AG04450 (cell line): ENCODE results near the gene SUFU. TPM values are rescaled to one million over a fixed set of nuclear protein-coding genes. Genes with fewer than 3 reads are reported as not detected.

Experiments used
- CTCF ChIA-PET: fragments of 300-600, 350-600 bp; formaldehyde crosslinking; extraction: SDS; loops from one replicate; lab custom pipeline; 2022; ENCODE audit warnings: antibody characterized with exemption, inconsistent platforms; lab: Charles Lee
- POLR2A ChIA-PET: fragments of 350-600 bp; formaldehyde crosslinking; extraction: SDS; loops from one replicate; lab custom pipeline; 2021; ENCODE audit warnings: antibody characterized with exemption, inconsistent platforms; lab: Yijun Ruan, JAX
- DNase-seq: peaks from one replicate; pipeline ENCODE4 v3.0.0-alpha.2; 2011; ENCODE audit warnings: low read depth, low spot score
- H3K27ac ChIP-seq: one replicate; pipeline ENCODE4 v1.5.1; 2012; ENCODE audit warnings: low read depth, low read length, control low read depth
- H3K27me3 ChIP-seq: one replicate; pipeline ENCODE4 v1.6.0; 2012; ENCODE audit warnings: low read length; ENCODE audit not compliant: control insufficient read depth, insufficient read depth
- H3K4me3 ChIP-seq: 2 replicates; pipeline ENCODE4 v1.5.1; 2011; ENCODE audit warnings: mild to moderate bottlenecking, low read depth, low read length, control low read depth
- H3K9me3 ChIP-seq: 2 replicates; pipeline ENCODE4 v1.5.1; 2012; ENCODE audit warnings: low read length; ENCODE audit not compliant: control insufficient read depth, insufficient read depth
- polyA plus RNA-seq: library from polyadenylated mRNA; depleted of rRNA; stranded (reverse); fragments of >200 nt; gene quantifications from 2 replicates; pipeline ENCODE4 v1.2.3, GENCODE V29; 2011
- TF ChIP-seq, protein P1 (sequence below): IDR thresholded peaks from 2 replicates; pipeline ENCODE4 v1.5.1; 2011; ENCODE audit warnings: low read depth, low read length, control low read depth, inconsistent platforms

The SUFU gene
- polyA plus RNA-seq, 1 experiment, result 11.0 TPM

DNA sequence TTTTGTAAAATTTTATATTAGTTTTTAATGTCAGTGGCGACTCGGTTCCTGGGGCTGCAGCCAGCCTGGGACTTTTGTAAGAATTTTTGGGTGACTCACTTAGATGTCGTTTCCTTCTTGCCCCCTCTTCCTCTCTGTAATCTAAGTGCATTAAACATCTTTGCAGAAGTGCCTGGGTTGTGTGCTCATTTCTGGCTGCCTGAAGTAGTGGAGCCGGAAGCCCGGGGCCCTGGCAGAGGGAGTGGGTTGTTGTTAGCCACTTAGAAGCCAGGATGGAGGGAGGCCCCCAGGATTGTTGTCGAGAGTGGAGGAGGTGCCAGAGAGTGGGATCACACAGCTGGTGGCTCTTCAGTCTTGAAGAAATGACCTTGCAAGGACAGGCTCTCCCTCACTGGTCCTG, 129.5 kb downstream of the SUFU start:
- Histone ChIP-seq H3K4me3 (no peak overlapping the region), H3K27ac (peak overlapping the region; percentile 88), H3K9me3 (no peaks in the 10 kb centered on the region; the same call in 1 of the 2 replicates), H3K27me3 (no peaks in the 10 kb centered on the region)
- CTCF ChIA-PET, result no interaction called here
- POLR2A ChIA-PET, result interaction anchor here (1.5 to 2.1 kb wide), 3 partner anchors 9 to 31 kb away, joined by 3 to 5 read pairs (median 4); no protein-coding TSS in a partner anchor
- DNase-seq, result no peak
- TF ChIP-seq, protein P1, sequence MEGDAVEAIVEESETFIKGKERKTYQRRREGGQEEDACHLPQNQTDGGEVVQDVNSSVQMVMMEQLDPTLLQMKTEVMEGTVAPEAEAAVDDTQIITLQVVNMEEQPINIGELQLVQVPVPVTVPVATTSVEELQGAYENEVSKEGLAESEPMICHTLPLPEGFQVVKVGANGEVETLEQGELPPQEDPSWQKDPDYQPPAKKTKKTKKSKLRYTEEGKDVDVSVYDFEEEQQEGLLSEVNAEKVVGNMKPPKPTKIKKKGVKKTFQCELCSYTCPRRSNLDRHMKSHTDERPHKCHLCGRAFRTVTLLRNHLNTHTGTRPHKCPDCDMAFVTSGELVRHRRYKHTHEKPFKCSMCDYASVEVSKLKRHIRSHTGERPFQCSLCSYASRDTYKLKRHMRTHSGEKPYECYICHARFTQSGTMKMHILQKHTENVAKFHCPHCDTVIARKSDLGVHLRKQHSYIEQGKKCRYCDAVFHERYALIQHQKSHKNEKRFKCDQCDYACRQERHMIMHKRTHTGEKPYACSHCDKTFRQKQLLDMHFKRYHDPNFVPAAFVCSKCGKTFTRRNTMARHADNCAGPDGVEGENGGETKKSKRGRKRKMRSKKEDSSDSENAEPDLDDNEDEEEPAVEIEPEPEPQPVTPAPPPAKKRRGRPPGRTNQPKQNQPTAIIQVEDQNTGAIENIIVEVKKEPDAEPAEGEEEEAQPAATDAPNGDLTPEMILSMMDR, result no peak

DNA sequence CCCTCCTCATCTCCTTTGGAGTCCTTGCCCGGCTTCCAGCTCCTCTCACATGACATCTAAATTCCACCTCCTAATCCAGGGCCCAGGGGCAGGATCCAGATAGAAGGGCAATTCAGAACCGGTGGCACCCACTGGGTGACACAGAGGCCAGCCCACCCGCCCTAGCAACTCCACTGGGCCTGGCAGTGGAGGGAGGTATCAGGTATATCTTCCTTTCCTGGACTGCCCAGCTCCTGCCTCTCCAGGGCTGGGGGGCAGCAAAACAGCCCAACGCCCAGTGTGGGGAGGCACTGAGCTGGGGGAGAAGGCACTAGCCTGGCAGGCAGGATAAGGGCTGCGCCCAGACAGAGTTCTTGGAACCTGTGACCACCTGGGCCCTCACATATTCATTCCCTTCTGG, 130.1 kb downstream of the SUFU start:
- no peak overlapping the region for H3K4me3 ChIP-seq
- H3K27me3 ChIP-seq, result no peaks in the 10 kb centered on the region
- H3K27ac ChIP-seq, result peak overlapping the region; percentile 88
- TF ChIP-seq, protein P1, result no peak
- ChIA-PET POLR2A (interaction anchor here (1.8 to 2.1 kb wide), 2 partner anchors 29 to 32 kb away, joined by 3 to 4 read pairs; no protein-coding TSS in a partner anchor), CTCF (no interaction called here)
- no peak for DNase-seq
- no peaks in the 10 kb centered on the region; the same call in 1 of the 2 replicates for H3K9me3 ChIP-seq

GRCh38 chr10:102634686-102635085, 130.9 kb downstream of the SUFU start:
- TF ChIP-seq, protein P1, result no peak
- no peak overlapping the region for H3K4me3 ChIP-seq
- no peak for DNase-seq
- no peaks in the 10 kb centered on the region; the same call in 1 of the 2 replicates for H3K9me3 ChIP-seq
- H3K27ac ChIP-seq, result no peak overlapping the region
- ChIA-PET CTCF (no interaction called here), POLR2A (no interaction called here)
- H3K27me3 ChIP-seq, result no peaks in the 10 kb centered on the region

GRCh38 chr10:102635377-102635776, 131.6 kb downstream of the SUFU start:
- DNase-seq, result no peak
- H3K27ac ChIP-seq, result no peak overlapping the region
- no peaks in the 10 kb centered on the region for H3K27me3 ChIP-seq
- ChIA-PET CTCF (no interaction called here), POLR2A (no interaction called here)
- no peak overlapping the region for H3K4me3 ChIP-seq
- TF ChIP-seq, protein P1, result no peak
- no peaks in the 10 kb centered on the region for H3K9me3 ChIP-seq

DNA sequence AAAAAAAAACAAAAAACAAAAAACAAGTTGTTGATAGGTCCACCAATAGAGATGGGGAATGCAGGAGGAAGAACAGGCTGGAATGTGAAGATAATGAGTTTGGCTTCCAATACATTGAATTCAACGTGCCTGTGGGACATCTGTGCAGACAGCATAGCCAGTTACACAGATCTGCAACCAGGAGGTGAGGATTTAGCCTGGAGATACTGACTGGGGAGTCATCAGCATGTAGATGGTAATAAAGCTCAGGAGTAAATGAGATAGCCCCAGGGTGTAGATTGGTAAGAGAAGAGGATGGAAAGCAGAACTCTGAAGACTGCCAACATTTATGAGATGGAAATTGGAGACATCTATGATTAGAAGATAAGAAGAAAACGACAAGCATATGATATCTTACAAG, 135.8 kb downstream of the SUFU start:
- ChIA-PET POLR2A (interaction anchor here (0.6 kb wide), 1 partner anchor 71 kb away, joined by 3 read pairs; no protein-coding TSS in a partner anchor), CTCF (no interaction called here)
- no peak overlapping the region for H3K4me3 ChIP-seq
- no peak overlapping the region for H3K27ac ChIP-seq
- H3K27me3 ChIP-seq, result no peaks in the 10 kb centered on the region
- TF ChIP-seq, protein P1, result no peak
- no peaks in the 10 kb centered on the region for H3K9me3 ChIP-seq
- DNase-seq, result no peak
